Measurements from ENCODE around the gene MAP1B. TPM values are rescaled to one million over a fixed set of nuclear protein-coding genes. Genes with fewer than 3 reads are reported as not detected.
A peak's percentile ranks its signal among the peaks of the same experiment; 100 is the strongest.

The MAP1B gene
- total RNA-seq, 1 donor: 164 TPM

DNA sequence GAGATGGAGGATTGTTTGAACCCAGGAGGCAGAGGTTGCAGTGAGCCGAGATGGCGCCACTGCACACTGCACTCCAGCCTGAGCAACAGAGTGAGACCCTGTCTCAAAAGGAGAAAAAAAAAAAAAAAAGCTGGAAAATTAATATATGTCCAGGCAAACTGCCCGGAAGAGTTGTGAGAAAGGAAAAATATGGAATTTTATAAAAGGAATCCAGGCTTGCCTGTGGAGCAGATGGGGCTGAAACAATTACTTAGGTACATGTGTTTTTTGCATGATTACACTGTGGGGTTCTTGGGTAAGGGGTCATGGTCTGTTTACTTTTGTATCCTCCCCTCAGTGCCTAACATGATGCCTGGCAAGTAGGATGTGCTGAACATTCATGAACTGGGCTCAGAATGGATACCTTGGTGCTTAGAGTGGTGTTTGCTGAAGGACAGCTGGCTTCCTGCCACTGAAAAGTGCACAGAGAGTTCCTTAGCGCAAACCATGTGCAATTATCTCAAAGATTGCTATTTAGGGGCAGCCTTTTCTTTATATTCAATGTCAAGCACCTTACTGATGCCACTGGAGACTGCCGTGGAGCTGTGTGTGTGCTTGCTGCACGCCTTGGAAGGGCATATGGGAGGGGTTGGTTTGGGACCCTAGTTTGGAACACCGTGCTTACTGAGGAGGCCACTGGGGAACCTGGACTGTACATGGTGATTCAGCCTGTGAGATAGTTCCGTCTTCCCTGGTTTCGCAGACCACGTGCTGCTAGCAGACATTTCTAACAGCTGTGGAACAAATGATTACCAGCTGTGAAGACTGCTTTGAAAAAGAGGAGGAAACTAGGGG lies 78.4 kb downstream of the MAP1B start:
- no peaks in the 10 kb centered on the region for H4K20me1 ChIP-seq (ENCODE audit: insufficient read depth, low read length)
- H3K9me3 ChIP-seq (ENCODE audit: low read depth, low read length): no peaks in the 10 kb centered on the region
- H2AFZ ChIP-seq (ENCODE audit: low read length): no peak overlapping the region
- no peak for DNase-seq (ENCODE audit: insufficient read length, low spot score, missing footprints)
- TF ChIP-seq, protein P1, sequence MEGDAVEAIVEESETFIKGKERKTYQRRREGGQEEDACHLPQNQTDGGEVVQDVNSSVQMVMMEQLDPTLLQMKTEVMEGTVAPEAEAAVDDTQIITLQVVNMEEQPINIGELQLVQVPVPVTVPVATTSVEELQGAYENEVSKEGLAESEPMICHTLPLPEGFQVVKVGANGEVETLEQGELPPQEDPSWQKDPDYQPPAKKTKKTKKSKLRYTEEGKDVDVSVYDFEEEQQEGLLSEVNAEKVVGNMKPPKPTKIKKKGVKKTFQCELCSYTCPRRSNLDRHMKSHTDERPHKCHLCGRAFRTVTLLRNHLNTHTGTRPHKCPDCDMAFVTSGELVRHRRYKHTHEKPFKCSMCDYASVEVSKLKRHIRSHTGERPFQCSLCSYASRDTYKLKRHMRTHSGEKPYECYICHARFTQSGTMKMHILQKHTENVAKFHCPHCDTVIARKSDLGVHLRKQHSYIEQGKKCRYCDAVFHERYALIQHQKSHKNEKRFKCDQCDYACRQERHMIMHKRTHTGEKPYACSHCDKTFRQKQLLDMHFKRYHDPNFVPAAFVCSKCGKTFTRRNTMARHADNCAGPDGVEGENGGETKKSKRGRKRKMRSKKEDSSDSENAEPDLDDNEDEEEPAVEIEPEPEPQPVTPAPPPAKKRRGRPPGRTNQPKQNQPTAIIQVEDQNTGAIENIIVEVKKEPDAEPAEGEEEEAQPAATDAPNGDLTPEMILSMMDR (IDR thresholded peaks at IDR 0.05; ENCODE audit: extremely low read depth, low read depth, low read length): no peak
- no peaks in the 10 kb centered on the region for H3K27me3 ChIP-seq (ENCODE audit: insufficient read depth, low read length)
- H3K4me1 ChIP-seq (ENCODE audit: insufficient read depth, low read length): peaks cover 2% of the 10 kb centered on the region
- peaks cover 89% of the 10 kb centered on the region for H3K79me2 ChIP-seq (ENCODE audit: insufficient read depth, low read length)
- H3K4me2 ChIP-seq (ENCODE audit: insufficient read depth, low read length): no peak overlapping the region
- H3K27ac ChIP-seq (ENCODE audit: low read depth, low read length): no peak overlapping the region
- H3K4me3 ChIP-seq (ENCODE audit: insufficient read depth, low read length): no peak overlapping the region
- H3K36me3 ChIP-seq (ENCODE audit: insufficient read depth, low read length): peaks cover 81% of the 10 kb centered on the region

DNA sequence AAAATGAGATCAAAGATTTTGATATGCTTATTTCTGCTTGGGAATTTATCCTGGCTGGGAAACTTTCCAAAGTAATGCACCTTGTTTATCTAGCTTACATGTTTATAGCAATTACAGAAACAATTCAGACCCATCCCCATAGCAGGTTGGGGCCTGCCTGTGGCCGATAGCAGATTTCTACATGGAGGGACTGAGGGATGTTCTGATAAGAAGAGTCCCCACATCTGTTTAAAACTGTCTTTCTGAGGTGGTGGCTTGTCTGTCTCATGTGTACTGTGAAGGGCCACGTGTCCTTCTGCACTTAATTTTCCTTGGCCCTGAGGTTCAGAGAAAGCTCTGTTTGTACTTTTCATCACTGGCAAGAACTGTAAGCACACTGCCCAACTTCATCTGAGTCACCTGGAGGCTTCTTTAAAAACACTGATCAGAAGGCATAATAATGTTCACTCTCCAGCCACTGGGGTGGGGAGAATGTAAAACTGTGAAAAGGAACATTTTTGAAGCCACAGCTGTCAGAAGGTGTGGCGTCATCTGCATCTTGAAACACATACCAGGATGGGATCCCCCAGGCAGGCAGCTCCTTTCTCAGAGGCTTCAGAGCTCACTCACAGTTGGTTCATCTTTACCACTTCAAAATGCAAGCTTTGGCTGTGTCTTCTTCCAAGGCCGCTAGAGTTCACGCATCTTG lies 80.3 kb downstream of the MAP1B start:
- no peak overlapping the region for H2AFZ ChIP-seq (ENCODE audit: low read length)
- H3K27ac ChIP-seq (ENCODE audit: low read depth, low read length): peak overlapping the region; percentile 22
- peaks cover 88% of the 10 kb centered on the region for H3K79me2 ChIP-seq (ENCODE audit: insufficient read depth, low read length)
- no peak overlapping the region for H3K4me2 ChIP-seq (ENCODE audit: insufficient read depth, low read length)
- no peaks in the 10 kb centered on the region for H4K20me1 ChIP-seq (ENCODE audit: insufficient read depth, low read length)
- peaks cover 87% of the 10 kb centered on the region for H3K36me3 ChIP-seq (ENCODE audit: insufficient read depth, low read length)
- H3K9me3 ChIP-seq (ENCODE audit: low read depth, low read length): no peaks in the 10 kb centered on the region
- no peaks in the 10 kb centered on the region for H3K27me3 ChIP-seq (ENCODE audit: insufficient read depth, low read length)
- DNase-seq (ENCODE audit: insufficient read length, low spot score, missing footprints): no peak
- TF ChIP-seq, protein P1 (IDR thresholded peaks at IDR 0.05; ENCODE audit: extremely low read depth, low read depth, low read length): no peak
- H3K4me3 ChIP-seq (ENCODE audit: insufficient read depth, low read length): no peak overlapping the region
- H3K4me1 ChIP-seq (ENCODE audit: insufficient read depth, low read length): no peaks in the 10 kb centered on the region

DNA sequence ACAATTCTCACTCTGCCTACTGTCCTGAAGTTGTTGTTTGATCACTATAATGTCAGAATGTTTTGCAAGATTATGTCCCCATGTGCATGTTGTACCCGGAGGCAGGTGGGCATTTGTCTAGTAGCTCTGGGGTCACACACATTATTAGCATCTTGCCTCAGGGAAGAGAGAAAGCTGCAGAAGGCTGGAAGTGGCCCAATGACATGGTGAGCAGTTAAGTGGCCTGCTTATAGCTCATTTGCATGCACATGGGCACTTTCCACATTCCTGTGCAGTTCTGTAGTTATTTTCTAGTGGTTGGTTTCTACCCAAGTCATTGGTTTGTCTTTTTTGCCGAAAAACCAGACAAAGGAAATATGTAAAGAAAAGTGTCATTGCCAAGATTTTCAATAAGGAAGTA lies 80.9 kb downstream of the MAP1B start:
- H3K79me2 ChIP-seq (ENCODE audit: insufficient read depth, low read length): peaks cover 85% of the 10 kb centered on the region

More for the DNA sequence above, 80.9 kb downstream of the MAP1B start:
- Histone ChIP-seq H3K27me3 (ENCODE audit: insufficient read depth, low read length) (no peaks in the 10 kb centered on the region), H4K20me1 (ENCODE audit: insufficient read depth, low read length) (no peaks in the 10 kb centered on the region), H3K27ac (ENCODE audit: low read depth, low read length) (no peak overlapping the region), H3K4me3 (ENCODE audit: insufficient read depth, low read length) (no peak overlapping the region), H3K9me3 (ENCODE audit: low read depth, low read length) (no peaks in the 10 kb centered on the region), H3K4me2 (ENCODE audit: insufficient read depth, low read length) (no peak overlapping the region), H3K36me3 (ENCODE audit: insufficient read depth, low read length) (peaks cover 90% of the 10 kb centered on the region), H3K4me1 (ENCODE audit: insufficient read depth, low read length) (no peaks in the 10 kb centered on the region), H2AFZ (ENCODE audit: low read length) (no peak overlapping the region)
- TF ChIP-seq, protein P1 (IDR thresholded peaks at IDR 0.05; ENCODE audit: extremely low read depth, low read depth, low read length): no peak
- no peak for DNase-seq (ENCODE audit: insufficient read length, low spot score, missing footprints)
